Stimulated activated CD4-positive, alpha-beta T cell treated with anti-CD3 and anti-CD28 coated beads, Interleukin-12 subunit alpha, Interleukin-12 subunit beta, amount 100 ng/mL, for 4 hours (primary cell): Measurements from ENCODE around the gene CD247.

ENCODE experiments used
- DNase-seq: peaks from one replicate; pipeline ENCODE4 v3.0.0-alpha.2; 2020

CD247 gene

DNA sequence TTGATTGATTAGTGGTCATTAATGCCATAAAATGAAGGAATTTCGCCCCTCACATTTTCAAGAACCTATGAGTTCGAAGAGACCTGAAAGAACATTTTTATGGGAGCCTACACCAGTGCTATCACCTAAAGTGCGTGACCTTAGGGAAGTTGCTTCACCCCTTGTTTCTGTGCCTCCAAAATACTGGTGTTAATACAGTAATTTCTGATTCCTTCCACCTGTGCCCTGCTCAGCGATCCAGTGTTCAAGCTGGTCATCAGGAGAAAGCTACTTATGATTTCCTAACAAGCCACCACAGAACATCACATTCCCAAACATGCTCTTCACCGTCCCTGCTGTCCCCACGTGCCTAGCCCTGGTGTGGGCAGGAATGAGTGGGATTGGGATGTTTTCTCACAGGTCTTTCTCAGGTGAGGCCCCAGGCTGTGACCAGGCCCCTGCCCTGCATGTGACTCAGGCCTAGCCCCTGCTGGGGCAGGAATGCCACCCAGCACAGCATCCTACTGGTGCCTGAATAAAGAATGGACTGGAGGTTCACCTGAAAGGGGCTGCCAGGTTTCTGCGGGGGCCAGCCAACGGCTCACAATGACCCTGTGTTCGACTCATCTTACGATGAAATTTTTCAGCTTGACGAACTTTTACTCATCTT is 60.3 kb downstream of the CD247 start:
- no peak for DNase-seq

DNA sequence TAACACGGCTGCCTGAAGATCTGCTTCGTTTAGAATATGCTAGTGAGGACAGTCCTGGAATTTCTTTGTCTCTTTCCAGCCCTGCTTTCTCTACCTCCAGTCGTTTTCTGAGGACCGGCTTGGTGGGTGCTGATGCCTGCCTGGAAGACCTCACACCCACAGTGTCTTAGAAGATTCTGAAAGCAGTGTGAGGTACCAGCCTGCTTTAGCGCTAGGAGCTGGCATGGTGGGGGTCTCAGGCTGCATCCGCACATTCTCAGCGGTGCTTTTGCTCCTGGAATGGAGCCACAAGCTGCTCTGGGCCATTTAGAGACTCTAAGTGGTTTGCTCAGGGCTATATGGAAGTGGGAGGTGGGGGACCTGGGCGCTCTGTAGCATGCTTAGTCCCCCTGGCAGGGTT is 61.4 kb downstream of the CD247 start:
- DNase-seq: no peak

DNA sequence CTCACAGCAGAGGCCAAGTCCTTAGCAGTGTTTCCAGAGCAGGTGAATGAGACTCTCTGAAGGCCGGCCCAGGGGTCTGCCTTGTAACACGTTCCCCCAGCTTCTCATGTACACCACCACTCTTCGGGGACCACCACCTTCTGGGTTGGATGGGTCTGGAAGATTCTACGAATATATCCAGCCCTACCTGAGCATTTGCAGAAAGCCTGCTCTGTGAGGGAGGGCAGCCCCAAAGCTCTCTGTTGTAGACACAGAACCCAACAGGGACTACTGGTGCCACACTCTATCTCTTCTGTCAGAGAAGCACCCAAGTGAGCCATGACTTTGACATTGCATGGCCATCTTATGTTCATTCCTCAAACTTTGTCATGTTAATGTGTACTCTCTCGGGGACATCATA is 61.8 kb downstream of the CD247 start:
- no peak for DNase-seq

DNA sequence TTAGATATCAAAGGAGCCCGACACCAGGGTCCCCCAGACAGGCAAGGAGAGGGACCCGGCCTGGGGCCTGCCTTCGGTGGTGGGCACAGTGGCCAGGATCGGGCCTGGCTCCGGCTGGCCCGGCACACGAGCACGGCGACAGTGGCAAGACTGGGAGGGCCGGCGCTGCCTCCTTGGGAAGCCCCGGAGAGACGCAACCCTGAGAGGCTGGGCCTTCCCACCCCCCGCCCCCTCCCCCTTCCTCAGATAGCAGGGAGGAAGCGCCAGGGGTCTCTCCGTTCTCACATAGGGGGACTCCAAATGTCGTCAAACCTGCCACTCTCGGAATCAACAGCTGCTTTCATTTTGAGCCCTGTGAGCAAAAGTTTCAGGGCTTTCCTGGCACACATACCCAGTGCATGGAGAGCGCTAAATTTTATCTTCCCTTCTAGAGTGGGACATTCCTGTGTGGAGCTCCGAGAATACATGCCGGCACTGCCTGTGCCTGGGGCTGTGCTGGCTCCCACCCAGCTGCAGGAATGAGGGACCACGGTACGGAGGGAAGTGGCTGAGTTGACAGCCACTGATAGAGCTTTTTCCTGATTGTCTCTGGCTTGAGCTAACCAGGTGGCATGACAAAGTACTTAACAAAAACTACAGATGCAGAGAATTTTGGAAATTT is 62.4 kb downstream of the CD247 start:
- no peak for DNase-seq

DNA sequence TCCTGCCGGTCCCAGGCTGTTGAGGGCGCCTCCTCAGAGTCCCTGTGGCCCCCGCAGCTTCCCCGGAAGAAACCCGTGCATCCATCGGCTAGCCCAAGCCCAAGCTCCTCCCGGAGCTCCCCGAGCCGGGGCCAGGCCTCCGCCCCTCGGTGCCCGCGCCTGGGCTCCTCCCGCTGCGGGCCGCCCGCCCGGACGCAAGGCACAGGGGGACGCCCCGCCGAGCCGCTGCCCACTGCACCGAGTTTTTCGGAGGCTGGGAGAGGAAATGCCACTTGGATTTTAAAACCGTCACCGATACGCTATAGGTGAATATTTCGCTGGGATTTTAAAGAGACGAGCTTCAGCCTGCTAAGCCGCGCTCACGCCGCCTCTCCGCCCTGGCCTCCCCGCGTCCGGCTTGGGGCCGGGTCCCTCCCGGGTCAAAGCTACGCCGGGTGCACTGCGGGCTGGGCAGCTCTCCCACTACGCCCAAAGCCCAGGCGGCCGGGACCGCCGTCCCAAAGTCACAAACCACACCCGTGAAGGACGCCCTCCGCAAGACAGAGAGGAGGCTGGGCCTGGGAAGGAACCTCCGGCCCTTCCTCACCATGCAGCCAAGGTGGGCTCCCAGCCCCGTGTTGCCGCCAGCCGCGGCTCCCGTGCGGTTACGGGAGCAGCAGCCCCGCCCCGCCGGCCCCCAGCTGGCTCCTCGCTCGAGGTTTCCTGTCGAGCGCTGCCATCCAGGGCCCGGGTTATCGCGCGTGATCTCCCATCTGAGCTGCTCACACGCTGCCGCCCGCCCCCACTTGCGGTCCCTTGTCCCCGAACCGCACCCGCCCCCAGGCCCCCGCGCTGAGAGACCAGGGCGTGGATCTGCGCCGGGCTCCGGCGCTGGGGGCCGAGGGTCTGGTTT is 63.2 kb downstream of the CD247 start:
- DNase-seq: peak; percentile 68

DNA sequence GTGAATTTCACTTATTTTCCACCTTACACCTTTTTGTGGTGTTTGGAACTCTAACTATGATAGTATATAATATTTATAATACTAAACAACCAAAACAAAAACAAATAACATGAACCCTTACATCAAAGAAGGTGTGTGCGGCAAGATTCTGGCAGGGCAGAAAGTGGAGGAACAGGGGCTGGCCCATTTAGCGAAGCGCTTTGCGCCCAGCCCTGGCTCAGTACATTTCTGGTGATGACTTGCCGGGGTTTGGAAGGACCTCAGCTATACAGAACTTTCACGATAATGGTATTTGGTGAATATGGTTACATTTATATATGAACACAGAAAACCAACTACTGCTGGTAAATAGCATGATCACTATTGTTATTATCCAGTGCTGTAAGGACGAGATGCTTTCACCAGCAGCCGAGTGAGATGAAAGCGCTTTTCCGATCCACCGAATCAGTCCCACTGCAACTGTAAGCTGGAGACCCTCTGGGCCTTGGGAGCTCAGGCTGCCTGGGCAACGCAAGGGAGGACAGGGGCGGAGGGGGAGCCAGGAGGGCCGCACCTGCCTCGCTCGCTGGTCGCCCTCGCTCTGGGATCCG is 63.9 kb downstream of the CD247 start:
- no peak for DNase-seq

DNA sequence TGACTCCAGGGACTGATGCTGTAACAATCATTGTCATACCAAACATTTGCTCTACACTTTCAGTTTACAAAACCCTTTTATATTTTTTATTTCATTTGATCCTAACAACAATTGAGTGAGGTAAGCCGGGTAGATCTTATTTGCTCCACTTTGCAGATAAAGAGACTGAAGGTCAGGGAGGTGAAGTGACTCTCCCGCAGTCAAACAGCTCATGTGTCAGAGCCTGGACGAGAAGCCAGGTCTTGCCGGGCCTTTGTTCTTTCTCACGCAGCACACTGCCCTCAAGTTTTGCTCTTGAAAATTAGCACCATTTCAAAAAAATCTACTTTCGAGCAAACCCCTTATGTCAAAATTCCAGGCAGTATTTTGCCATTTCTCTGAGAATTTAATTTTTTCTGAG is 65.2 kb downstream of the CD247 start:
- no peak for DNase-seq

DNA sequence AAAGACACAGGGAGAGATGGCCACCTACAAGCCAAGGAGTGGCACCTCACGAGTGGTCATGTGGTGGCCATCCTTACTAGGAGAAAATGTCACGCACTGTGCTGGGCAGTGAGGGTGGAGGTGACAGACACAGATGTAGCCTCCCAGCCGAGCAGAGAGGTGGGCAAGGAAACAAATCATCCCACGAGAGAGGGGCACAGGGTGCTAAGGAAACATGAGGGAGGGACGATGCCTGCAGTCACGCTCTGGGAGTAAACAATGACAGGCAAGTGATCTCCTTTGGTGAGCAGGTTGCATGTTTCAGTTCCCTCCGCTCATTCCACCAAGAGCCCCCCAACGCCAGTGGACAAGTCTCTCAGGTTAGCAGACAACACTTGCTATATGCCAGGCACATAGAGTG is 65.8 kb downstream of the CD247 start:
- DNase-seq: no peak

DNA sequence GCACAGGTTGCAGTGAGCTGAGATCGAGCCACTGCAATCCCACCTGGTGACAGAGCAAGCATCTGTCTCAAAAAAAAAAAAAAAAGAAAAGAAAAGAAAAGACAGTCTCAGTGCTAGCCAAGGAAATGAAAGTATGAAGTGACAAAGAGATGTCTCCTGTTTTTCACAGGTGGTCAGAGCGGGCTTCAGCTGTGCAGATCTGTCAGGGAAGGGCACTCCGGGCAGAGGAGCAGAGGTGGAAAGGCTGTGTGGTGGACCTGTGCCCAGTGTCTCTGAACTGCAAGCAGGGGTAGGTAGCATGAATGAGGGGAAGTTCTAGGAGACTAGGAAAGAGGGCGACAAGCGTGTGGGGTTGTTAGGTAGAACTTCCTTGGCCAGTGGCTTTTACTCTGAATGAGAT is 67.5 kb downstream of the CD247 start:
- no peak for DNase-seq

DNA sequence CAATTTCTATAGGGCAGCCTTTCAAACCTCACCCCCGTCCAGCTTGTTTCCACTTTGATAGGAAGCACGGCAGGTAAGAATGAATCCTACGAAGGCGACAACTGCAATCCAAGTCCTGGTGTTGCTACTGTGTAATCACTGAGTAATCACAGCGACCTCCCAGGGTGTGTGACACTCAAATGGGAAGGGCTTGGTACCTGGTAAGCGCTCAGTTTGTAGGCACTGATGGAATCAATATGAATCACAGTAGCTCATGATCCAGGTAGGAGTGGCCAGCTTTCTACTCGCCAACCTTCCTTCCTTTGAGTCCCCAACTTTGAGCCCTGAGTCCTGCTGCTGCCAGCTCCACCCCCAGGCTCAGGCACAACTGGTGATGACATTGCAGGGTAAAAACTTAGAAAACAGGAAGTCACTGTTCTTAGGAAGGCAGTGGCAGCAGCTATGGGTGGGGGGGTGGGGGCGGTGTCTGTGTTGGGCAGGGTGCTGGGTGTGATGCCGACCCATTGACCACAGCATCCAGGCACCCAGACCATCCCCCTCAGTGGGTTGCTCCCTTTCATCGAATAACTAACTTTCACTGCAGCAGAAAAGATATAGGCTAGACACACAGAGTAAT is 70.7 kb downstream of the CD247 start:
- DNase-seq: peak; percentile 39

DNA sequence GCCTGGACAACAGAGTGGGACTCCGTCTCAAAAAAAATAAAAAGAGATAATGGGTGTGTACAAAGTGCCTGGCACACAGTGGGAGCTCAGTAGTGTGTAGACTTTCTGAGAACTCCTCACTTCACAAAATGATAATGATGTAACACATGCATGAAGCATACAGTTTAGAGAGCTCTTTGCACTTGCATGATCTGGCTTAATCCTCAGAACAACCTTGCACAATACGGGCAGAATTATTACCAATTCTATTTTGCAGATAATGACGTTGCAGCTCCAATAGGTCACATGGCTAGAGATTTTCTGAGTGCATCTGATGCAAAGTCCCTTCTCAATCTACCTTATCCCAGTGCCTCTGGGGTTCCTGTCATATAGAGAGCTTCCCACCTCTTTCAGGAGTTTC is 71.4 kb downstream of the CD247 start:
- DNase-seq: no peak

DNA sequence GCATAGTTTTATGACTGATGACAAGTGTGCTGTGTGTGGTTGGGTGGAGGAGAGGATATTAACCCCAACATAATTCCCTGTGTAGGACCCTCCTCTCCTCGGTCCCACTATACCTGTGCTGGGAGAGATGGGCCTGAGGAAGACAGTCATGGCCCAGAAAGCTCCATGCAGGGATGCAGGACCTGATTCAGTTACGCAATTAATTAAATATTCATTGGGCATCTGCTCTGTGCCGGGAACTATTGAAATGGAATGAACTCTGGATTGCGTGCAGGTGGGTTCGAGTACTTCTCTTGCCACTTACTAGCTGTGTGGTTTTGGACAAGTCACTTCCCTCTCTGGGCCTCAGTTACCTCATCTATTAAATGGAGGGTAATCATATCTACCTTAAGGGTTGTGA is 74.6 kb downstream of the CD247 start:
- DNase-seq: no peak

DNA sequence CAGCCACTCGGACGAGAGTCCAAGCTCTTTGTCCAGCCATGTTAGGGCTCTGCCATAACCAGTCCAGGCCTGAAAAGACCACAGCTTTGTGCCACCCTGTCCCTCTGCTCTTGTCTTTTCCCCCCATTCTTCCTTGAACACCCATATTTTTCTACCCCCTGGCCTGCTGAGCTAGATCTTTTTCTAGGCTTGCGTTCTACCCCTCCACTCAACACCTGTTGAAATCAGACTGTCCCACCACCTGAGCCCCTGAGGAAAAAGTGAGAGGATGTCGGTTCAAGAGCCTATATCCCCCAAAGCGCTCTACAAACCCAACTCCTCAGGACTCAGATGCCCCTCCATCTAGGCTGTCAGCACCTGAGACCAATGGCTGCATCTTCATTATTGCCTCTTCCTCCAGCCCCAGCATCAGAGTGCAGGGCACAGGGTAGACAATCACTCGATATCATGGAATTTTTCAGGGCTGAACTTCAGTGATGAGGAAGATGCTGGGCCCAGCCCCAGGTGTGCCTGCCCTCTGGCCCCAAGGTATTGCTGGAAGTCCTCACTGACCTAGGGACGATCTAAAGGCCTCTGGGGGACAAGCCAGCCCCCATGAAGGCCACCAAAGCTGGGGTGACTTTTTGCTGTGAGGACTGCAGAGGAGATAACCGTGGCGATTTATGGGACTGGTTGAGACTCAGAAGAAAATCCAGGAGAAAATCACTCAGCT is 75.3 kb downstream of the CD247 start:
- DNase-seq: no peak

DNA sequence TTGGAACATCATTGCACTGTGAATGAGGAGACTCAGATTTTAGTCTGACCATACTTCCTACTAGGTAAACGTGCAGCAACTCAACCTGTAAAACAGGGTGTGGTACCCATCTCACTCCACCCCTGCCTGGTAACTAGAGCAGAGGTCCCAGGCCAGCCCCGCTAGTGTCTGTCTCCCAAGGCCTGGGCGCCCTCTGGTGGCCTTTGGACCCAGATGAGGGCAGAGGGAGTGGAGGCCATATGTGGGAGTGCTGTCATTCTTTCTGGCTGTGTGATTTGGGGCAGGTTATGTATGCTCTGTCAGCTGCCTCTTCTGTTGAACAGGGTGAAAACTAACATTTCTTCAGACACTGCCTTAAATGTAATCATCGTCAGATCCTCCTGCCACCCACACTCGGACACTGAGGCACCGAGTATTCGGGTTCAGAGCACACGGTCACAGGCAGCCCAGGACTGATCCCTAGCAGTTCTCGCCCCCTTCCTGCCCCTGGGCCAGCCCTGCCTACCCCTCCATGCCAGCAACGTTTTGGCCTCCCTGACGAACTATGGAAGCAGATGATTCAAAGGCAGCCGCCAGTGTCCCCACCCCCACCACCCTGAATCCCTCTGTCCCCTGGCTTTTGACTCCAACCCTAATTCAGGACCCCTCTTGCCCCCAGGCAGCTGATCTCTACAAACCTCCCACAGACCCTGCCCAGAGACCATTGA is 76.0 kb downstream of the CD247 start:
- DNase-seq: peak; percentile 87

DNA sequence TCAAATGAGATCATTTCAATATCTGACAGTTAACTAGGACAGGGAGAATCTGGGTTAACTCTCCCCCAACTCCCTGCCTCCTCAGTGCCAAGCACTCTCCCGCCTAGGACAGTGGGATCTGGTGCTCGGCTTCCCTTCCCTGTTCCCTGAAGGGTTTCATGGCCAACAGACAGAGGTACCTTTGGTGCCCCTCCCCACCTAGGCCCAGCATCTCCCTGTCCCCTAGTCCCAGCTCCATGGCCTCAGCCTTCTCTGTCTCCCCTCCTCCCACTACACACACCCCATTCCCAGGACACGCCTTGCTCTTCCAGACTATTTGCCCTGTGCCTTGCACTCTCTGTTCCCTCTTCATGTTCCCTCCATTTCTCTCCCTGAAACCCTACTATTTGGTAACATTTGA is 77.1 kb downstream of the CD247 start:
- DNase-seq: no peak

DNA sequence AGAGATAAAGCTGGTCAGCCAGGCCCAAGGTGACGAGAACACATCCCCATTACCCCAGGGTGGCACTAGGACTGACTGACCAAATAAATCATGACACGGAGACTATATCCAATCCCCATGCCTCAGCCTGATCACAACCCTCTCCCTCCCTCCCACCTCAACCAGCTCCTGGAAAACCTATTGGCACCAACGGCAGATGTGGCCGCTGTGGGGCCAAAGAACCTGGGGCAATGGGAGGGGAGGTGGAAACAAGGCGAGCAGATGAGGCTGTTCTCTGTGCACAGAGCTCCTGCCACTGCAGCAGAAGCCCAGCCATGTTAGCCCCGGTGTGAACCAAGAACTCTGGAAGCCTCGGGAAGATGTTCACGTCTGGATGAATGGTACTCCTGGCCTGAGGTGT is 77.6 kb downstream of the CD247 start:
- no peak for DNase-seq

DNA sequence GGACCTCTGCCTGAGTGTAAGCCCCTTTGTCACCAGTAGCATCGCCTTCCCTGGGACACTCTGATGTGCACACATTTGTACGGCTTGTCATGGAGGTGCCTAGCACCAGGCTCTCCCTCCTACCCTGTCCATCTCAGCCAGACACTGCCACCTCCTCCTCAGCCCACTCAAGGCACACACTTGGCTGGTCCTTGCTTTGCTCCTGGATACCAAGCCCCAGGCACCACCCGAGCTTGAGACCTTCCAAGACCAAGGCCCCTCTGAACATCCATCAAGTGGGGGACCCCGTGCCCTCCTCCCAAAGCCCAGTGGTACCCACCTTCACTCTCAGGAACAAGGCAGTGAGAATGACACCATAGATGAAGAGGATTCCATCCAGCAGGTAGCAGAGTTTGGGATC is 78.0 kb downstream of the CD247 start:
- no peak for DNase-seq

DNA sequence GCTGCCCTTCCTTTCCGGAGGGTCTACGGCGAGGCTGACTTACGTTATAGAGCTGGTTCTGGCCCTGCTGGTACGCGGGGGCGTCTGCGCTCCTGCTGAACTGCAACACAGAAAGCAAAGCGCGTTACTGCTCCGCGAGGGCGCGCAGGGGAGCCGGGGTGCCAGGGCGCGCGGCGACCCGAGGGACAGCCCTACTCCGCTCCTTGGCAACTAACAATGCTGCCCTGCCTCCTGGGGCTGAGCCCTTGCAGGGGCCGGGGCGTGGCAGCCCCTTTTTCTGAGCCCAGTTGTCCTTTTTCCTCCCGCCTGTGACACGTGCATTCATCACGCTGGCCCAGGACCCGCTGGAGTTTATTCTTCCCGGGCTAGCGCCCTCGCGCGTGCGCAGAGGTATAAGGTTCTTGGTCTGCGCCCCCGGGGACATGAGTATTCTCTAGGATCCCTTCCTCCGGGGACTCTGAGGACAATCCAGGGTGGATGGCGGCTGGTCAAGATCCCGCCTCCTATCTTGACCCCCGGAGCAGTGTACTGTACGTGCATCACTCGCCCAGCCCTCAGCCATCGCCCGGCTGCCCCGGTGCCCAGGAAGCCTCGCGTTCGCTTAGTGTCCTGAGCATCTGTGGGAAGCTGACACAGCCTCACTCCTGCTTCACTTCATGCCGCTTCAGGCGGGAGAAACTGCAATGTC is 78.9 kb downstream of the CD247 start:
- DNase-seq: peak; percentile 40

DNA sequence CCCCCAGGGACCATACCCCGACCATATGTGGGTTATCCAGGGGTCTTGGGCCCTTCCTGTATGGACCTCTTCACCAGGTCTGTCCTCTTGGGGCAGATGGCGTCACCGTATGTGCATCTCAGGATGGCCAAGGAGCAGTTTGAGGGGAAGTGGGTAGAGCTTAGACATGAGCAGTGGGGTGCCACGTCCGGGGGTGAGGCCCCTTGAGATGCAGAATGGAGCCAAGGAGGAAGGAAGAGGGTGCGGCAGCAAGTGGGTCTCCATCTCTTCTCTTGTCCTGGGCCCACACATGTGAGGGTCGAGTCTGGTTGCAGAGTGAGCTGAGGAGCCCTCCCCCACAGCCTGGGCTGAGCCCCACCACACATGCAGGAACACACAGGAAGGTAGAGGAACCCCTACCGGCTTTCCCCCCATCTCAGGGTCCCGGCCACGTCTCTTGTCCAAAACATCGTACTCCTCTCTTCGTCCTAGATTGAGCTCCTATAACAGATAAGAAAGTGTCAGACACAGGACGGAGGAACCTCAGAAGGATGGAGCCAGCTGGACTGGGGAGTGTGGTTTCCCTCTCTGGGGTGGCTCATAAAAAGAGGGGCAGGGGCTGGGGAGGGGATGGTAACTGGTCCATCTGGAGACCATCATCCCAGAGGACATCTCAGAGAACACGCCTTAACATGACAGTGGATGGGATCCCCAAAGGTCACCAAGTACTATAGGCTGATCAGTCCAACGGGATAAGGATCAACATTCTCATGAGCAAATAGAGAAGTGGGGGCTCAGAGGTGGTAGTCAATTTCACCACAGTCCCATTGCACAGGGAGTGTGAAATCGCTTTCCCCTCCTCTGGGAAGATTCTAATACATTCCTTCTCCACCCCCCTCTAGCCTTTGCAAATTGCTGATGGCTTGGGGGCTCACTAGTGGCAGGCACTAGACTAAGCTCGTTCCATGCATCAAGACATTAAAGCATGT is 79.9 kb downstream of the CD247 start:
- no peak for DNase-seq

DNA sequence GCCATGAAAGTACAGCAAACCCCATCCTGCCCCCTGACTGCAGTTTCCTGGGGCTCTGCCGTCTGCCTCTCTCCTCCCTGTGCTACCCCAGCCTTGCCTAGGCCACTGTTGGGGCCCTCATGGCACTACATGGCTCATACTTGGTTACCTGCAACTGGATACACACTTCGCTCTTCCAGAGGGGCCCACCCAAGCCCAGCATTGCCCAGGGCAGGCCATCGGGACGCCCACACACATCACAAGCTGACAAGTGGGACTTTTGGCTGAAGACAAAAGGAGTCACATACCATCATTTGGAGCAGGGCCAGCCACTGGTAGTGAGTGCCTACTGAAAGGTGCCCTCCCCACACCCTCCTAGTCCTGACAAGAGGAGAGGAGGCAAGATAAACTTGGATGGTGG is 82.8 kb downstream of the CD247 start:
- no peak for DNase-seq
